Posterior vena cava (tissue), 2 donors: ENCODE results near the gene ZNF367. TPM values are rescaled to one million over a fixed set of nuclear protein-coding genes. Genes with fewer than 3 reads are reported as not detected.

Experiments used
- DNase-seq: peaks from one replicate; pipeline ENCODE4 v3.0.0-alpha.2; 2020; ENCODE audit warnings: low spot score
- intact Hi-C, 2 donors: fragments of 100-400 bp; cut with DNase I; formaldehyde crosslinking; loops; one replicate each; pipeline versions ENCODE4 v1.14.1 to v1.14.2; 2022 to 2023
- total RNA-seq, 2 donors: library from RNA; stranded (reverse); fragmentation: NEBNext Ultra II Directional; extraction: Animal tissue kit (Norgen Biotek cat#: 25700); gene quantifications; one replicate each; pipeline ENCODE4 v1.2.1, GENCODE V29; 2021
- donor health status: DM: yes; HTN: yes; CAD: no.
- donor health status: DM: yes; HTN: yes; CAD: no.

Gene ZNF367
- total RNA-seq, 2 donors from 2014 or later: 1.1 to 2.3 TPM

GRCh38 chr9:96441798-96442445 is 23.8 kb upstream of the ZNF367 start:
- no peak for DNase-seq
- intact Hi-C loops: no loop called here

DNA sequence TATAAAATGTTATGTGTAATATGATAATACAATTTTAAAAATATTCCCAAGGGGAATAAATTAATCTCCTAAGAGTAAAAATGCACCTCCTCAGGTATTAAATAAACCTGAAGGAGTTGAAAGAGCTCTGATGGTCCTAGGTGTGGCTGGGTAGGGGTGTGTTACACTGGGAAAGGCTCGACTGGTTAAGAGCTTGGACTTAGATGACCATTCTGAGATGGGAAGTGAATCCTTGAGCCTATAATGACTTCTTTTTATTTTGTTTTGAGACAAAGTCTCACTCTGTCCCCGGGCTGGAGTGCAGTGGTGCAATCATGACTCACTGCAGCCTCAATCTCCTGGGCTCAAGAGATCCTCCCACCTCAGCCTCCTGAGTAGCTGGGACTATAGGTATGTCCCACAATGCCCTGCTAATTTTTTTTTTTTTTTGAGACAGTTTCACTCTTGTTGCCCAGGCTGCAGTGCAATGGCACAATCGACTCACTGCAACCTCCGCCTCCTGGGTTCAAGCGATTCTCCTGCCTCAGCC is 22.6 kb upstream of the ZNF367 start:
- no peak for DNase-seq
- intact Hi-C loops: no loop called here

GRCh38 chr9:96437454-96437853 is 19.3 kb upstream of the ZNF367 start:
- no peak for DNase-seq
- intact Hi-C loops: loop anchor here in 1 of 2 donors (10.0 kb wide), 1 partner anchor 207 kb away; no protein-coding TSS in a partner anchor

DNA sequence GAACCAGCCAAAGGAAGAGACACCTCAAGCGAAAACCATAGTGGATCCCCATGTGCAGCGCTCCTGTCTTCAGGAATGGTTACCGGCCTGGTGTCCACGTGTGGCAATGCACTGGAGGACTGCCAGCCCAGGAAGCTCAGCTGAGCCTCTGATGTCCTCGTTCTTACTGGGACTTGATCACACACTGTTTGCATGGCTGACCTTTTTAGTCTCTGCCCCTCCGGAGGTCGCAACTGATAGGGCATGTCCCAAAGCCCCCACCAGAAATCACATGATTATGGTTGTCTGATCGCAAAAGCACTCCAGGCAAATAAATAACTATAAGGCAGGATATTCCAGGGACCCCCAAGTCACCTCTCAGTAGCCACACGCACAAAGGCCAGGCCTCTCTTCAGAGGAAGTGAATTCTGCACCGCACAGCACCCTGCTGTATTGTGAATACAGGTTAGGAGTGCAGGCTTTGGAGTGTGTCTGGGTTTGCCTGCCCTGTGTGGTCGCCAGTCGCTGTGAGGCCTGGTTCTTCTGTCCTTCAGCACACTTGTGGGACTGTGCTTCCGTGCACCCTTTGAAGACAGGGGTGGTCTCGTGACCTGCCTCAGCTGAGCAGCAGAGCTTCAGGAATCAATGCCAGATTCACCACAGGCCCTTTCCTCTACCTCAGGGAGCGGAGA is 18.4 kb upstream of the ZNF367 start:
- intact Hi-C loops: loop anchor here in 1 of 2 donors (10.0 kb wide), 1 partner anchor 208 kb away; no protein-coding TSS in a partner anchor

GRCh38 chr9:96436063-96436455 is 17.9 kb upstream of the ZNF367 start:
- no peak for DNase-seq
- intact Hi-C loops: loop anchor here in 1 of 2 donors (10.0 kb wide), 1 partner anchor 209 kb away; no protein-coding TSS in a partner anchor

More for the DNA sequence above, 18.4 kb upstream of the ZNF367 start:
- DNase-seq: no peak

- no peak for DNase-seq
- intact Hi-C loops: loop anchor here in 1 of 2 donors (10.0 kb wide), 1 partner anchor 209 kb away; no protein-coding TSS in a partner anchor
Measured at GRCh38 chr9:96435345-96435744, 17.2 kb upstream of the ZNF367 start.

- intact Hi-C loops: loop anchor here in 1 of 2 donors (10.0 kb wide), 1 partner anchor 214 kb away; no protein-coding TSS in a partner anchor
- DNase-seq: no peak
Measured at GRCh38 chr9:96430377-96430776, 12.2 kb upstream of the ZNF367 start.

DNA sequence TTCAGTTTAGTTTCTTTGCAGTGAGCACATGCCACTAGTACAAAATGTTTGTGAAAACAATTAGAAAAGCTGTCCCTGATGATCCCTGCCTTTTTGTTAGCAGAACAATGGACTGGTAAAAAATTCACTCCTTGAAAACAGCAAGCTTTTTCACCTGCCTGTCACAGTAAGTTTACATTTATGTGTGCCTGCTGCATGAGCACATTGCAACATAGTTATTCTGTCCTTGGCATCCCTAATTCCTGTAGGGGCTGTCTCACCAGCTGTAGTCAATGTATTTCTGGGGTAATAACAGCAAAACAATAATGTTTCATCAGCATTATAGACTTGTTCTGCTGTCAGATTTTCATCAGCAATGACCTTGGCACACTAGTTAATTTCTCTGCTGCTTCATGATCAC is 11.6 kb upstream of the ZNF367 start:
- intact Hi-C loops: loop anchor here (10.0 kb wide), 2 partner anchors 85 to 215 kb away; no protein-coding TSS in a partner anchor
- no peak for DNase-seq

DNA sequence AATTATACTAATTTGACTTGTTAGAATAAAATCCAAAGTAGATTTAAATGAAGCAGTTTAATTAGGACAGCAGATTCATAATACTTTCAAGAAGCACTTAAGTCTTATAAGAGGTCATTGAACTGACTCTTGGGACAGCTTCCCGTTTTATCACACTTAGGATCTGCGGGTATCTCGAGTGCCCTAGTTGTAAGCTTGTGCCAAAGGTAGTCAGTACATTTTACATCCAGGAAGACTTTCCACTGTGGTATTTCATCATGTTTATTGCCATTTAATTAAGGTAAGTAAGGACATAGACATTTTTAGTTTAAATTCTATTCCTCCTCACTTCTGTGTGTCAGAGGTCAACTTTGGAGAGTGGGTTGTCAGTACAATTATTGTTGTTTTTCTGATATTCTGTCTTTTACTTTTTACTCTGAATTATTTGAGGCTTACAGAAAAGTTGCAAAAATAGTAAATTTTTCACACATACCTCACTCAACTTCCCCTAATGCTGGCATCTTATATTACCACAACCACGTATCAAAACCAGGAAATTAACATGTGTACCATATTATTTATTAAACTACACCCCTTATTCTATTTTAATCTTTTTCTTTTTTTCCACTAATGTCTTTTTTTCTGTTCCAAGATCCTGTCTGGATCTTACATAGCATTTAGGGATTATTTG is 7.5 kb upstream of the ZNF367 start:
- no peak for DNase-seq
- intact Hi-C loops: loop anchor here in 1 of 2 donors (10.0 kb wide), 1 partner anchor 81 kb away; no protein-coding TSS in a partner anchor

GRCh38 chr9:96423985-96424336 is 5.8 kb upstream of the ZNF367 start:
- DNase-seq: no peak
- intact Hi-C loops: loop anchor here in 1 of 2 donors (10.0 kb wide), 1 partner anchor 79 kb away; no protein-coding TSS in a partner anchor

GRCh38 chr9:96423322-96423984 is 5.3 kb upstream of the ZNF367 start:
- no peak for DNase-seq
- intact Hi-C loops: loop anchor here in 1 of 2 donors (10.0 kb wide), 1 partner anchor 79 kb away; no protein-coding TSS in a partner anchor

- intact Hi-C loops: loop anchor here in 1 of 2 donors (10.0 kb wide), 1 partner anchor 76 kb away; no protein-coding TSS in a partner anchor
- no peak for DNase-seq
Measured at GRCh38 chr9:96420468-96421219, 2.5 kb upstream of the ZNF367 start.

GRCh38 chr9:96419691-96419969 is 1.5 kb upstream of the ZNF367 start:
- no peak for DNase-seq
- intact Hi-C loops: loop anchor here in 1 of 2 donors (5.0 kb wide), 1 partner anchor 532 kb away; no protein-coding TSS in a partner anchor

DNA sequence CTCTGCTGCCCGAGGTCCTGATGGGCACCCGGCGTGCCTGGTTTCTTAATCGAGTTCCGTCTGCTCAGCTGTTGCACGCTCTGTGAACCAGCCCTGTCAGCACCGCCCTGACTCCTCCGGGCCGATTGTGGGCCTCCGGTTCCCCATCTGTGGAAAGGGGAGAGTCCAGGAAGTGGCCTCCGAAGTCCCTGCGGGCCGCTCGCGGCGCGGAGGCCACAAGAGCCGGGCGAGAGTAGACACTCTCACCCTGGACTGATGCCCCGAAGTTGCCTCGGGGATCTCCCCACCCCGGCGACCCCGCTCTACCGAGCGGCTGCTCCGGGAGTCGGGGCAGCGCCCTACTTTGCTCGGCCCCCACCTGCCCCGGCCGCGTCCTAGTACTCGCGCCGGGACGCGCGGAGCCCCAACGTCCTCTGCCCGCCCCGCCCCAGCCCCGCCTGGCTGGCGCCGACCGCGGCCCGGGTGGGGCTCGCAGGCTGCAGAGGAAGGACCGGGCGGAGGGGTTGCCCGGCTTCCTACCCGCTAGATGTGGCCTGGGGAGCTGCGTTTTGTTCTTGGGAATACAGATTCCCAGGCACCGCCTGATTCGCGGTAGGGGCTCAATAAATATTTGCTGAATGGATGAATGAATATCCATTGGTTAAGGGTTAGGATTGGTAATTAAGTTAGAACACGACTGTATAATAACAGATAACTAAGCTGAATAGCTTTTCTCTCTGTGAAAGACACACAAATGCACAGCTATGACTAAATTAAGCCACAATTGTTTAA is 935 bp upstream of the ZNF367 start:
- intact Hi-C loops: loop anchor here in 1 of 2 donors (5.0 kb wide), 1 partner anchor 532 kb away; no protein-coding TSS in a partner anchor
- peak; percentile 92 for DNase-seq

DNA sequence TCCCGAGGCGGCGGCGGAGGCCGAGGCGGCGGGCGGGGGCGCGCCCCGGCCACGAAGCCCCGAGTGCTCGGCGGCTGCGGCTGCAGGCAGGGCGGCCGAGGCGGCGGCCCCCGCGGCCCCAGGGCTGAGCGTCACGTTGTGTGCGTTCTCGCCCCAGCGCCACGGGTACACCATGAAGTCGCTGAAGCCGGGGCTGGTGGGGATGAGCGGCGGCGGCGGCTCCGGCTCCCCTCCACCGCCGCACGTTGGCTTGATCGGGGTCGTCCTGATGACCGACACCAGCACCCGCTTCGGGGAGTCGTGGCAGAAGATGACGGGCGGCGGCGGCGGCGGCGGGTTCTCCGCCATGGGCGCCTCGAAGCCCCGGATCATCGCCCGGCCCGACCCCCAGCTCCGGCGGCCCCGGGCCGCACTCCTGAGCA is 498 bp downstream of the ZNF367 start:
- intact Hi-C loops: loop anchor here in 1 of 2 donors (5.0 kb wide), 1 partner anchor 530 kb away; no protein-coding TSS in a partner anchor

DNA sequence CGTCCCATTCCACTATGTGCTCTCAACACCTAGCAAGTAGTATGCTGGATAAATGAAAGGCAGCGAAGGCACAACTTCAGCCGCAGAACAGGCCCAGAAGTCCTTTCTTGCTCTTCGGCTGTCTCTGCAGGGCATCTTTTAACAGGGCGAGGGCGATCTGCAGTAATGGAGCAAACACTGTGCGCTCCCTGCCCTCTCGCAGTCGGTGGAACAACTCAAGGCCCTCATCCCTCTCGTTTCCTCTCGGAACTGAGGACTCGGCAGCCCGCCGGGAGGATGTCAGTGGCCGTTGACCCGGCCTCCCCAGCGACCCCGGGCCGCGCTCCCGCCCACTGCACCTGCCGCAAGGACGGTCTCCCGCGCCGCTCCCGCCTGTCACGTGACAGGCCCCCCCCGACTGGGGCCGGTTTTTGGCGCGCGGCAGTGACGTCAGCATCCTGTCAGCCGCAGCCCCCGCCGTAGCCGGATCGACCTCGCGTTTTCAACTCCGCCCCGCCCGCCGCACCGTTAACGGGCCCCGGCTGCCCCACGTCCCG is 1.1 kb downstream of the ZNF367 start:
- intact Hi-C loops: loop anchor here in 1 of 2 donors (5.0 kb wide), 1 partner anchor 530 kb away; no protein-coding TSS in a partner anchor

More for the DNA sequence above, 498 bp downstream of the ZNF367 start:
- no peak for DNase-seq

More for the DNA sequence above, 1.1 kb downstream of the ZNF367 start:
- peak; percentile 96 for DNase-seq
